HTERT RPE-1 (cell line): ENCODE data around the gene GFAP.
"Not testable (repeated sequence)": the region's sequence is repeated elsewhere in the genome, so short reads cannot be mapped to it uniquely, and the experiment has no call there.

Source experiments
- in situ Hi-C: fragments of 300-500 bp; cut with MboI; formaldehyde crosslinking; loops from 4 replicates; pipeline ENCODE4 v1.14.3; 2020; ENCODE audit warnings: low sequenced_read_pairs

GFAP gene

GRCh38 chr17:44915321-44915726, at the start of gene GFAP:
Gene GFAP (minus strand): TSS chr17:44915500. CDS start chr17:44915486, 14 bp downstream.
- in situ Hi-C loops = no loop called here

- in situ Hi-C loops = no loop called here
Measured at GRCh38 chr17:44961921-44962350, 46.6 kb upstream of the GFAP start.

- in situ Hi-C loops = no loop called here
Measured at GRCh38 chr17:44960691-44961090, 45.4 kb upstream of the GFAP start.

GRCh38 chr17:44959821-44960531, 44.7 kb upstream of the GFAP start:
- in situ Hi-C loops = no loop called here

GRCh38 chr17:44956998-44957981, 42.0 kb upstream of the GFAP start:
- in situ Hi-C loops = no loop called here

- in situ Hi-C loops = no loop called here
Measured at GRCh38 chr17:44955674-44956425, 40.5 kb upstream of the GFAP start.

GRCh38 chr17:44952946-44953475, 37.7 kb upstream of the GFAP start:
- in situ Hi-C loops = no loop called here

GRCh38 chr17:44948315-44948795, 33.1 kb upstream of the GFAP start:
- in situ Hi-C loops = no loop called here

- in situ Hi-C loops = no loop called here
Measured at GRCh38 chr17:44947461-44948314, 32.4 kb upstream of the GFAP start, which contains the start of gene KIF18B. Gene KIF18B (minus strand): TSS chr17:44947773. CDS start chr17:44936344, 11,429 bp downstream.

- in situ Hi-C loops = not testable (repeated sequence)
Measured at GRCh38 chr17:44945652-44946051, 30.4 kb upstream of the GFAP start.

GRCh38 chr17:44942456-44942855, 27.2 kb upstream of the GFAP start:
- in situ Hi-C loops = no loop called here

GRCh38 chr17:44941712-44942331, 26.5 kb upstream of the GFAP start:
- in situ Hi-C loops = no loop called here

- in situ Hi-C loops = no loop called here
Measured at GRCh38 chr17:44940768-44941167, 25.5 kb upstream of the GFAP start.

- in situ Hi-C loops = no loop called here
Measured at GRCh38 chr17:44940317-44940716, 25.0 kb upstream of the GFAP start.

GRCh38 chr17:44935116-44935515, 19.8 kb upstream of the GFAP start:
- in situ Hi-C loops = no loop called here

- in situ Hi-C loops = no loop called here
Measured at GRCh38 chr17:44934745-44935105, 19.4 kb upstream of the GFAP start.

GRCh38 chr17:44933824-44934744, 18.8 kb upstream of the GFAP start:
- in situ Hi-C loops = no loop called here

GRCh38 chr17:44932787-44933097, 17.4 kb upstream of the GFAP start:
- in situ Hi-C loops = no loop called here
